Liver (tissue), 3 donors: ENCODE measurements around the gene BEND4.

Source experiments
- ATF3 ChIP-seq: IDR thresholded peaks from 2 replicates; pipeline ENCODE4 v1.6.1; 2016; ENCODE audit warnings: antibody characterized with exemption
- EGR1 ChIP-seq, 2 donors: IDR thresholded peaks; 2 replicates each; pipeline ENCODE4 v1.6.1; 2016 to 2018; ENCODE audit warnings: antibody characterized with exemption in 2 of 2, low read depth in 2 of 2
- FOXA1 ChIP-seq: IDR thresholded peaks from 2 replicates; pipeline ENCODE4 v1.6.1; 2016; ENCODE audit warnings: antibody characterized with exemption
- FOXA2 ChIP-seq: IDR thresholded peaks from 2 replicates; pipeline ENCODE4 v1.6.1; 2016; ENCODE audit warnings: antibody characterized with exemption
- GABPA ChIP-seq, 2 donors: IDR thresholded peaks in 1 of 2; conservative IDR thresholded peaks in 1 of 2; 2 replicates each; pipeline ENCODE4 v1.6.1; 2016; ENCODE audit warnings: antibody characterized with exemption in 2 of 2, mild to moderate bottlenecking in 1 of 2, moderate library complexity in 1 of 2
- JUND ChIP-seq, 2 donors: IDR thresholded peaks; 2 replicates each; pipeline ENCODE4 v1.6.1; 2016; ENCODE audit warnings: antibody characterized with exemption in 2 of 2
- MAX ChIP-seq: IDR thresholded peaks from 2 replicates; pipeline ENCODE4 v1.6.1; 2016; ENCODE audit warnings: antibody characterized with exemption
- RAD21 ChIP-seq, 2 donors: IDR thresholded peaks; 2 replicates each; pipeline ENCODE4 v1.6.1; 2016; ENCODE audit warnings: antibody characterized with exemption in 2 of 2, mild to moderate bottlenecking in 2 of 2
- REST ChIP-seq: IDR thresholded peaks from 2 replicates; pipeline ENCODE4 v1.6.1; 2016; ENCODE audit warnings: antibody characterized with exemption, mild to moderate bottlenecking
- RXRA ChIP-seq, 2 donors: IDR thresholded peaks; 2 replicates each; pipeline ENCODE4 v1.6.1; 2017 to 2018; ENCODE audit warnings: antibody characterized with exemption in 2 of 2, mild to moderate bottlenecking in 1 of 2
- SP1 ChIP-seq: IDR thresholded peaks from 2 replicates; pipeline ENCODE4 v1.6.1; 2018; ENCODE audit warnings: antibody characterized with exemption, mild to moderate bottlenecking
- TAF1 ChIP-seq: conservative IDR thresholded peaks from 2 replicates; pipeline ENCODE4 v1.6.1; 2016; ENCODE audit warnings: antibody characterized with exemption, mild to moderate bottlenecking
- YY1 ChIP-seq: IDR thresholded peaks from 2 replicates; pipeline ENCODE4 v1.6.1; 2016; ENCODE audit warnings: antibody characterized with exemption, mild to moderate bottlenecking
- TF ChIP-seq, protein P1 (sequence below): fragments of 150-350 bp; IDR thresholded peaks from 2 replicates; pipeline ENCODE4 v1.5.1; 2017; ENCODE audit warnings: improper control_type of control experiment, low read depth, low read length; ENCODE audit not compliant: missing input control
- donor health status: healthy.
- donor health status: healthy.

- TF ChIP-seq, protein P1, sequence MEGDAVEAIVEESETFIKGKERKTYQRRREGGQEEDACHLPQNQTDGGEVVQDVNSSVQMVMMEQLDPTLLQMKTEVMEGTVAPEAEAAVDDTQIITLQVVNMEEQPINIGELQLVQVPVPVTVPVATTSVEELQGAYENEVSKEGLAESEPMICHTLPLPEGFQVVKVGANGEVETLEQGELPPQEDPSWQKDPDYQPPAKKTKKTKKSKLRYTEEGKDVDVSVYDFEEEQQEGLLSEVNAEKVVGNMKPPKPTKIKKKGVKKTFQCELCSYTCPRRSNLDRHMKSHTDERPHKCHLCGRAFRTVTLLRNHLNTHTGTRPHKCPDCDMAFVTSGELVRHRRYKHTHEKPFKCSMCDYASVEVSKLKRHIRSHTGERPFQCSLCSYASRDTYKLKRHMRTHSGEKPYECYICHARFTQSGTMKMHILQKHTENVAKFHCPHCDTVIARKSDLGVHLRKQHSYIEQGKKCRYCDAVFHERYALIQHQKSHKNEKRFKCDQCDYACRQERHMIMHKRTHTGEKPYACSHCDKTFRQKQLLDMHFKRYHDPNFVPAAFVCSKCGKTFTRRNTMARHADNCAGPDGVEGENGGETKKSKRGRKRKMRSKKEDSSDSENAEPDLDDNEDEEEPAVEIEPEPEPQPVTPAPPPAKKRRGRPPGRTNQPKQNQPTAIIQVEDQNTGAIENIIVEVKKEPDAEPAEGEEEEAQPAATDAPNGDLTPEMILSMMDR: no peak
- no peak for TF ChIP-seq JUND (IDR thresholded peaks at IDR 0.05)
- TF ChIP-seq FOXA1: no peak
- TF ChIP-seq YY1: no peak
- TF ChIP-seq ATF3: no peak
- TF ChIP-seq TAF1: no peak
- no peak for TF ChIP-seq REST
- TF ChIP-seq RAD21 (IDR thresholded peaks at IDR 0.05): no peak
- TF ChIP-seq MAX: no peak
- TF ChIP-seq EGR1 (IDR thresholded peaks at IDR 0.05; ENCODE audit: low read depth in 2 of 2): no peak
- no peak for TF ChIP-seq SP1
- no peak for TF ChIP-seq FOXA2
- TF ChIP-seq RXRA (IDR thresholded peaks at IDR 0.05): no peak
- TF ChIP-seq GABPA (IDR thresholded peaks at IDR 0.05 in 1 of 2, conservative IDR thresholded peaks at IDR 0.05 in 1 of 2): no peak
These were observed 20.4 kb downstream of the BEND4 start for GRCh38 chr4:42132099-42132498.
